Suppressor macrophage treated with lipopolysaccharide for 1 hour (primary cell): ENCODE measurements around the gene RHBDF1.
"Not testable (repeated sequence)": the region's sequence is repeated elsewhere in the genome, so short reads cannot be mapped to it uniquely, and the experiment has no call there.

ENCODE experiments used
- DNase-seq, 3 donors: peaks; one replicate each; pipeline ENCODE4 v3.0.0-alpha.2; 2020 to 2022

Gene RHBDF1

DNA sequence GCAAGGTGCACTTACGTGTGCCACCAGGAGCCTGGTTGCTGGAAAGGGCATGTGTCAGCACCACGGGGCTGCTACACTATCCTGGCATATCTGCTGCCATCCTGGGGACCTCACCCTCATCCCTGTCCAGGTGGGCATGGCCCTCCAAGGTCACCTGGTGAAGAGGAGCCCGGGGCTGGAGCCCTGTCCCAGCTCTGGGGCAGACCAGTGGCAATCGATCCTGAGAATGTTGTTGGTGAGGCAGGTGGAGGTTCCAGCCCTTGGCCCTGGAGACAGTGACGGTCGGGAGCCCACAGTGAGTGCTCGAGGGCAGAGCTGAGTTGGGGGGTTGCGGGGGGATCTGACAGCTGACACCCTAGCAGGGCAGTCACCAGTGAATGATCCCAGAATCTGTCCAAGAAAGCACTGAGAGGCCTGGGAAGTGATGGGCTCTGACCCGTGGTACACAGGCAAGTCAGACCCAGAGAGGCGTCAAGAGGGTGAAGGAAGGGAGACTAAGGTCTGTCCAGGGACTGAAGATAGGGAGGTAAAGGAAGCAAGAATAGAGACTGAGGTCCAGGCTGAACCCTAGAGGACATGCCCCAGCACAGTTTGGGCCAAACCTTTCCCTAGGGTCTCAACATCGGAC is 36.6 kb downstream of the RHBDF1 start:
- DNase-seq, result peak in 1 of 3 donors; percentile 4

DNA sequence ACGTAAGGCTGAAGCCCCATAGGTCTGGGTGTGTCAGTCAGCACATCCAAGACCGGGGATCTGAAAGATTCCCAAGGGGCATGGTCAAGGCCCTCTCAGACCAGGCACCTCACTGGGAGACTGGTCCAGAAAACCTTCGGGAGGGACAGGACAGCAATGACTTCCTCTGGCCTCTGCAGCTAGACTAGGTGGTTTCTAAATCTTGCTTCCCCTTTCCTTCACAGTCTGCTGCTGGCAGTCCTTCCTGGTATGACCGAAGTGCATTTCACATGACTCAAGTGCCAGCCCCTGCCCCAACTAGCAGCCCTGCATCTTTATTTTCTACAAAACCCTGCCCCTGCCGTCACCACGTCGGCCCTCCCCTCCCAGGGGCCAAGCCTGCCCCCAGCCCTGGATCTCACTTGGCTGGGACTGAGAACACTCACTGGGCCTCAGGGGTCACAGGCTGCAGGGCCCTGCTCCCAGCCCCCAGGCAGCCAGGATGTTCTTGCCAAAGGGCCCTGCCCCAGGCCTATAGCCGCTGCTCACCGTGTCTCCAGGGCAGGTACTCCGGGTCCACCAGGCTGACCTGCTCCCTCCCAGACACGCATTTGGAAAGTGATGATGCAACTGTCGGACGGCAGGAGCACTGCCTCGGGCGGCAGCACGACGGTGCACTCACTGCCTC is 37.3 kb downstream of the RHBDF1 start:
- DNase-seq, result peak; percentile 79 to 84 (median 81)

DNA sequence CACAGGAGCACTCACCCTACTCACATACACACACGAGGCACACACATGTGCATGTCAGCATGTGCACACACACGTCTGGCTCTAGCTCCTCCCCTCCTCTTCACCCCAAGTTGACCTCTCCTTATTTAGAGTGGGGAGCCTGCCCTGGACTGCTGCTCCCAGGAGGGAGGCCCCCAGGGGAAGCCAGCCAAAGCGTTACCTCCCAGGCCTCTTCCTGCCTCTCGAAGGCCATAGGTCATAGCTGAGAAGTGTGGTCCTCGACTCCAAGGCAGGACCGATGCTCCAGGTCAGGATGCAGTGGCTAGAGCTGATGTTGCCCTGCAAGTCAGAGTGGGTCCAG is 37.8 kb downstream of the RHBDF1 start:
- DNase-seq, result peak in 1 of 3 donors; percentile 17

DNA sequence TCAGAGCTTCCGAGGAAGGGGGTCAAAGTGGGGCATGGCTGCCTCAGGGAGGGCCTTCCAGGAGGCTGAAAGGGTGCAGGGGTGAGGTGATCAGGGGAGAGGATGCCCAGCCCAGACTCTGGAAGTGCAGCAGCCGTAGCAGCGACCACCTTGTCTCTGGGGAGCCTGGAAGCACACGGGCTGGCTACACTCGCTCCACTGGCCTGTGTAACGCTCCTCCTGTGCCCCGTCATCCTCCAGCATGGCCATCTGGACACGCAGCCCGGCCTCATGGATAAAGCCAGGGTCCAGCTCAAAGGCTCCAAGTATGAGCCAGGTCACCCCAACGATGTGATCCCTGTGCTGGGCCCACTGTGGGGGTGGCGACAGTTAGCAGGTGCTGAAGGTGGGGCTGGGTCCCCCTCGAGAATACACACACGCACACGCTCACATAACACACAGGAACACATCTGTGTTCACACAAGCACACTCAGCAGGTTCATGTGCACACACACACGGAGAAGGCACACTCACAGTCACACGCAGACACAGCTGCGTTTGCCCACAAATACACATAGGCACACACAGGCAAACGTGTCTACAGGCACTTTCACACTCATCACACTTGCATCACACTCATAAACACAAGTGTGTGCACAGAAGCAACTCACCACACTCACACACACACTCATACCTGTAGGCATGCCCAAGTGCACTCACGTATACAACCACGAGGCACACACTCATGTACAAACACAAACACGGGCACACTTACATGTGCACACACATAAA is 38.4 kb downstream of the RHBDF1 start:
- peak in 1 of 3 donors; percentile 8 for DNase-seq

DNA sequence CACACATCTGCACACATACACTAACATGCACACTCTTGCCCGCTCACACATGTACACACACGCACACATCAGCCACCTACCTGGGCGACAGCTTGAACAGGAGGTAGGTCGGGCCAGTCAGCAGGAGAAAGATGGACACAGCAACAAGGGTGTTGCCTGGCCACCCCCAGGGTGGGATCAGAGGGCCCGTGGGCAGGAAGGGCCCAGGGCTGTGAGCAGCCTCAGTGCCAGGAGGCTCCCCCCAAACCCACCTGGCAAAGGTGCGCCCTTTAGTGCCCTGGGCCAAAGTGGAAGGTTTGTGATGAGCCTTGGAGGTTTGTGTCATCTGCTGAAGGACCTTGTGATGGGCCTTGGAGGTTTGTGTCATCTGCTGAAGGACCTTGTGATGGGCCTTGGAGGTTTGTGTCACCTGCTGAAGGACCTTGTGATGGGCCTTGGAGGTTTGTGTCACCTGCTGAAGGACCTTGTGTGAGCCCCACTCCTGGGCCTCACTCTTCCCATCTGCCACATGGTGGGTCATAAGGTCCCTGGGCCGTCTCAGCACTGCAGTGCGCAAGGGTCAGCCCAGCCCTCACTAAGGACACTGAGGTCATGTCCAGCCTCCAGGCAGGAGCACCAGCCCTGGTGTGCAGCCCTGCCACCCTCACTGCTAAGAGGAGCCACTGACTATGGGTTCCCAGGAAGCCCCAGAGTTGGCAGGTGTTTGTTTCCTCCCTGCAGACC is 39.1 kb downstream of the RHBDF1 start:
- peak in 1 of 3 donors; percentile 2 for DNase-seq

DNA sequence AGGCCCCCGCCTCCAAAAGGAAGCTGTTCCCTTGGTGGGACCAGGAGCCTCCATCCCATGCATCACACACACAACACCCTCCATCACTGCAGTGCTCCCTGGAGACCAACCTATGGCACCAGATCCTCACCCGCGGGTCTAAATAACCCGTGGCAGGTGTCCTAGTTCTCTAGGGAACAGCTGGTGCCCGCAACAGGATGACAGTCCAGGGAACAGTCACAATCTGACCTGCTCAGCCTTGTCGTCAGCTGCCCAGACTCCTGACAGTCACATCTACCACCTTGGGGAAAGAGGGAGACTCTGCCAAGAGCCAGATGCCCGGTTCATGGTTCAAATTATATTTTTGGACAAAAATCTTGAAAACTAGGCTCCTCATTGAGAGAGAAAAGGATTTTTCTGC is 41.8 kb downstream of the RHBDF1 start:
- not testable (repeated sequence) for DNase-seq

DNA sequence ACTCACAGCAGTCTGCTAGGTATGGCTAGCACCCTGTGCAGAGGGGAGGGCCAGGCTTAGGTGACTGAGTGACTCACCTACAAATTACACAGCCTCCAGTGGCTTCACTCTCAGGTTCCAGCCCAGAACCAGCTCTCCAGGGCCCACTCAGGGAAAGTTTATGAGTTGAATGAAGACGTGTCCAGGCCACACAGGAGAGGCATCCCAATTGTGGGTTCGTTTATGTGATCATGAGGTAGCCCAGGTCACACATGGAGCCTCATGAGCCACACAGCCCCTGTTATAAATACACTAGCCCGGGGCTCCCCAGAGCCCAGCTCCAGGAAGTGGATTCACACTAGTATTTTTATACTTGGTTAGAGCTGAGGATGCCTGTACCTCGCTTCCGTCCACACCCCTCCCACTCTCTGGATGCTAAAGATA is 46.5 kb downstream of the RHBDF1 start:
- DNase-seq, result not testable (repeated sequence)

DNA sequence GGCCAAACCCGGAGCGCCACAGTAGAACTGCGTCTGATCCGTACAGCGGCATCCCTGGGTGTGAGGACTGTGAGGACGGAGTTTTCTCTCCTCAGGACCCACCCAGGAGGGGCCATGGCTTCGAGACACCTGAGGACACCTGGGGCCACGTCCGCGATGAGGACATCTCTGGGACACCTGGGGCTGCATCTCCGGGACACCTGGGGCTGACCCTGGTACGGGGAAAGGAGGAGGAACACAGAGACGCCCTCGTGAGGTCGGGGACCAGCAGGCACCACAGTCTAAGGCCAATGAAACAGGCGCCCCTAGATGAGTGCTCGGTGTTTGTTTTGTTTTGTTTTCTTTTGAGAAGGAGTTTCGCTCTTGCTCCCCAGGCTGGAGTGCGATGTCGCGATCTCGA is 48.3 kb downstream of the RHBDF1 start:
- not testable (repeated sequence) for DNase-seq

DNA sequence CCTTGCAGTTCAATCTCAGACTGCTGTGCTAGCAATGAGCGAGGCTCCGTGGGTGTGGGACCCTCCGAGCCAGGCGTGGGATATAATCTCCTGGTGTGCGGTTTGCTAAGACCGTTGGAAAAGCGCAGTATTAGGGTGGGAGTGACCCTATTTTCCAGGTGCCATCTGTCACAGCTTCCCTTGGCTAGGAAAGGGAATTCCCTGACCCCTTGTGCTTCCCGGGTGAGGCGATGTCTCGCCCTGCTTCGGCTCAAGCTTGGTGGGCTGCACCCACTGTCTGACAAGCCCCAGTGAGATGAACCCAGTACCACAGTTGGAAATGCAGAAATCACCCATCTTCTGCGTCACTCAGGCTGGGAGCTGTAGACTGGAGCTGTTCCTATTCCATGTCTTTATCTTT is 51.5 kb downstream of the RHBDF1 start:
- not testable (repeated sequence) for DNase-seq

DNA sequence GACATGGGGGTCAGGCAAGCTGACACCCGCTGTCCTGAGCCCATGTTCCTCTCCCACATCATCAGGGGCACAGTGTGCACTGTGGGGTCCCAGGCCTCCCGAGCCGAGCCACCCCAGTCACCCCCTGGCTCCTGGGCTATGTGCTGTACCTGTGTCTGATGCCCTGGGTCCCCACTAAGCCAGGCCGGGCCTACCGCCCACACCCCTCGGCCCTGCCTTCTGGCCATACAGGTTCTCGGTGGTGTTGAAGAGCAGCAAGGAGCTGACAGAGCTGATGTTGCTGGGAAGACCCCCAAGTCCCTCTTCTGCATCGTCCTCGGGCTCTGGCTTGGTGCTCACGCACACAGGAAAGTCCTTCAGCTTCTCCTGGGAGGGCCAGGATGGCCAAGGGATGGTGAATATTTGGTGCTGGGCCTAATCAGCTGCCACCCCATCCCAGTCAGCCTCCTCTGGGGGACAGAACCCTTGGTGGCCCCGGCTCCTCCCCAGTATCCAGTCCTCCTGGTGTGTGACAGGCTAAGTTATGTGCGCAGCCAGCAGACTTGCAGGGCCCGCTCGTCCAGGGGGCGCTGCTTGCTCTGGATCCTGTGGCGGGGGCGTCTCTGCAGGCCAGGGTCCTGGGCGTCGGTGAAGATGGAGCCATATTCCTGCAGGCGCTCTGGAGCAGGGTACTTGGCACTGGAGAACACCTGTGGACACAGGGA is 55.2 kb downstream of the RHBDF1 start:
- DNase-seq, result peak in 1 of 3 donors; percentile 6

DNA sequence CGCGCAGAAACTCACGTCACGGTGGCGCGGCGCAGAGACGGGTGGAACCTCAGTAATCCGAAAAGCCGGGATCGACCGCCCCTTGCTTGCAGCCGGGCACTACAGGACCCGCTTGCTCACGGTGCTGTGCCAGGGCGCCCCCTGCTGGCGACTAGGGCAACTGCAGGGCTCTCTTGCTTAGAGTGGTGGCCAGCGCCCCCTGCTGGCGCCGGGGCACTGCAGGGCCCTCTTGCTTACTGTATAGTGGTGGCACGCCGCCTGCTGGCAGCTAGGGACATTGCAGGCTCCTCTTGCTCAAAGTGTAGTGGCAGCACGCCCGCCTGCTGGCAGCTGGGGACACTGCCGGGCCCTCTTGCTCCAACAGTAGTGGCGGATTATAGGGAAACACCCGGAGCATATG is 61.7 kb downstream of the RHBDF1 start:
- not testable (repeated sequence) for DNase-seq

DNA sequence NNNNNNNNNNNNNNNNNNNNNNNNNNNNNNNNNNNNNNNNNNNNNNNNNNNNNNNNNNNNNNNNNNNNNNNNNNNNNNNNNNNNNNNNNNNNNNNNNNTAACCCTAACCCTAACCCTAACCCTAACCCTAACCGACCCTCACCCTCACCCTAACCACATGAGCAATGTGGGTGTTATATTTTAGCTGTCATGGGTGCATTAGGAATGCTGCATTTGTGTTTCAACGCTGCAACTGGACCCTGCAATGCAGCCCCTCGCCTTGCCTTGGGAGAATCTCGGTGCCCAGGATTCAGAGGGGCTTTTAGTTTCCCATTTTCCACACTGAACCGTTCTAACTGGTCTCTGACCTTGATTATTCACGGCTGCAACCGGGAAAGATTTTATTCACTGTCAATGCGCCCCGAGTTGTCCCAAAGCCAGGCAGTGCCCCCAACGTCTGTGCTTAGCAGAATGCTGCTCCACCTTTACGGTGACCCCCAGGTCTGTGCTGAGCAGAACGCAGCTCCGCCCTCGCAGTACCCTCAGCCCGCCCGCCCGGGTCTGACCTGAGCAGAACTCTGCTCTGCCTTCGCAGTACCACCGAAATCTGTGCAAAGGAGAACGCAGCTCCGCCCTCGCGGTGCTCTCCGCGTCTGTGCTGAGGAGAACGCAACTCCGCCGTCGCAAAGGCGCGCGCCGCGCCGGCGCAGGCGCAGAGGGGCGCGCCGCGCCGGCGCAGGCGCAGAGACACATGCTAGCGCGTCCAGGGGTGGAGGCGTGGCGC is 62.3 kb downstream of the RHBDF1 start:
- DNase-seq, result peak in 1 of 3 donors; percentile 17
